GM19468 (cell line): Measurements from ENCODE around the gene ADK.

ENCODE experiments used
- ATAC-seq: cut with Tn5 transposase; IDR thresholded peaks from one replicate; pipeline ENCODE4 v1.9.1; 2021; ENCODE audit warnings: mild to moderate bottlenecking, moderate library complexity, moderate number of reproducible peaks; ENCODE audit not compliant: unreplicated experiment; ENCODE audit errors: extremely low read depth

Gene ADK

GRCh38 chr10:74231375-74231774 lies 80.4 kb downstream of the ADK start:
- ATAC-seq, result no peak

- no peak for ATAC-seq
These were observed 82.3 kb downstream of the ADK start for GRCh38 chr10:74233281-74233680.

- no peak for ATAC-seq
These were observed 83.5 kb downstream of the ADK start for GRCh38 chr10:74234569-74234968.

- no peak for ATAC-seq
These were observed 87.0 kb downstream of the ADK start for GRCh38 chr10:74238031-74238431.

GRCh38 chr10:74238516-74238915 lies 87.5 kb downstream of the ADK start:
- ATAC-seq, result no peak

- no peak for ATAC-seq
These were observed 92.0 kb downstream of the ADK start for GRCh38 chr10:74243067-74243466.

GRCh38 chr10:74244097-74244685 lies 93.2 kb downstream of the ADK start:
- ATAC-seq, result no peak

GRCh38 chr10:74244807-74245206 lies 93.8 kb downstream of the ADK start:
- no peak for ATAC-seq

GRCh38 chr10:74246495-74246894 lies 95.5 kb downstream of the ADK start:
- ATAC-seq, result no peak

- no peak for ATAC-seq
These were observed 98.8 kb downstream of the ADK start for GRCh38 chr10:74249865-74250264.

- no peak for ATAC-seq
These were observed 104.2 kb downstream of the ADK start for GRCh38 chr10:74255214-74255613.

GRCh38 chr10:74255888-74256357 lies 104.9 kb downstream of the ADK start:
- no peak for ATAC-seq

GRCh38 chr10:74262856-74263255 lies 111.8 kb downstream of the ADK start:
- ATAC-seq, result no peak

GRCh38 chr10:74263996-74264395 lies 113.0 kb downstream of the ADK start:
- ATAC-seq, result no peak

- no peak for ATAC-seq
These were observed 121.3 kb downstream of the ADK start for GRCh38 chr10:74272288-74272687.

GRCh38 chr10:74275755-74276290 lies 124.8 kb downstream of the ADK start:
- no peak for ATAC-seq

GRCh38 chr10:74276416-74276815 lies 125.4 kb downstream of the ADK start:
- ATAC-seq, result no peak

- no peak for ATAC-seq
These were observed 131.3 kb downstream of the ADK start for GRCh38 chr10:74282151-74282847.

GRCh38 chr10:74282848-74283210 lies 131.8 kb downstream of the ADK start:
- ATAC-seq, result no peak

GRCh38 chr10:74289188-74289587 lies 138.2 kb downstream of the ADK start:
- ATAC-seq, result no peak

- ATAC-seq, result no peak
These were observed 138.9 kb downstream of the ADK start for GRCh38 chr10:74289951-74290350.

GRCh38 chr10:74290708-74291107 lies 139.7 kb downstream of the ADK start:
- ATAC-seq, result no peak
